Fibroblast of lung (primary cell): ENCODE results near the gene ADRA1B.

ENCODE experiments used
- EZH2 ChIP-seq: IDR thresholded peaks from 2 replicates; pipeline ENCODE4 v1.5.1; 2012; ENCODE audit warnings: low read length, control low read depth, mild to moderate bottlenecking; ENCODE audit errors: missing control alignments
- TF ChIP-seq, protein P1 (sequence below), 2 donors: IDR thresholded peaks in 1 of 2; conservative IDR thresholded peaks in 1 of 2; 1 replicate in 1 of 2; 2 replicates in 1 of 2; pipeline ENCODE4 v1.5.1; 2011 to 2012; ENCODE audit warnings: low read length in 2 of 2, control low read depth in 1 of 2, inconsistent platforms in 1 of 2, low read depth in 1 of 2, mild to moderate bottlenecking in 1 of 2

DNA sequence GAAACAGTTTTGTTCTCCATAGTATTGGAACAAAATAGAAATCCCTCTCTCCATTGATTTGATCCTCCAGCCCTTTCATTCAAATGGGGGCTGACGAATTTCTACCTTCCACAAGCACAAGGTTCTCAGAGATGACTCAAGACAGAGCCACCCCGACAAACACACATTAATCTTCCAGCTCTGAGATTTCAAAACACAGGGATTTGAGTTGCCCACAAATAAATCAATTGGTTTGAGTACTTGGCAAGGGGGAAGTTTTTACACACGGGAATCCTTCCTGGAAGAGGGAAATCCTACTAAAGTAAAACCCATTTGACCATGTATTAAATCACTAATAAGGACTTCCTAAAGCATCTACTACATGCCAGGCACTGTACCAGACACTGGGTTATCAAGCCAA, 5.4 kb downstream of the ADRA1B start:
- TF ChIP-seq, protein P1, sequence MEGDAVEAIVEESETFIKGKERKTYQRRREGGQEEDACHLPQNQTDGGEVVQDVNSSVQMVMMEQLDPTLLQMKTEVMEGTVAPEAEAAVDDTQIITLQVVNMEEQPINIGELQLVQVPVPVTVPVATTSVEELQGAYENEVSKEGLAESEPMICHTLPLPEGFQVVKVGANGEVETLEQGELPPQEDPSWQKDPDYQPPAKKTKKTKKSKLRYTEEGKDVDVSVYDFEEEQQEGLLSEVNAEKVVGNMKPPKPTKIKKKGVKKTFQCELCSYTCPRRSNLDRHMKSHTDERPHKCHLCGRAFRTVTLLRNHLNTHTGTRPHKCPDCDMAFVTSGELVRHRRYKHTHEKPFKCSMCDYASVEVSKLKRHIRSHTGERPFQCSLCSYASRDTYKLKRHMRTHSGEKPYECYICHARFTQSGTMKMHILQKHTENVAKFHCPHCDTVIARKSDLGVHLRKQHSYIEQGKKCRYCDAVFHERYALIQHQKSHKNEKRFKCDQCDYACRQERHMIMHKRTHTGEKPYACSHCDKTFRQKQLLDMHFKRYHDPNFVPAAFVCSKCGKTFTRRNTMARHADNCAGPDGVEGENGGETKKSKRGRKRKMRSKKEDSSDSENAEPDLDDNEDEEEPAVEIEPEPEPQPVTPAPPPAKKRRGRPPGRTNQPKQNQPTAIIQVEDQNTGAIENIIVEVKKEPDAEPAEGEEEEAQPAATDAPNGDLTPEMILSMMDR (conservative IDR thresholded peaks at IDR 0.05 in 1 of 2, IDR thresholded peaks at IDR 0.05 in 1 of 2; ENCODE audit: low read depth in 1 of 2, low read length in 2 of 2), result no peak
- TF ChIP-seq EZH2, result no peak
